LNCAP (cell line): ENCODE results near the gene KIF1B.

Experiments used
- TF ChIP-seq, protein P1 (sequence below): fragments of 450-650 bp; IDR thresholded peaks from 2 replicates; pipeline ENCODE4 v1.5.1; 2017; ENCODE audit warnings: mild to moderate bottlenecking

The KIF1B gene

DNA sequence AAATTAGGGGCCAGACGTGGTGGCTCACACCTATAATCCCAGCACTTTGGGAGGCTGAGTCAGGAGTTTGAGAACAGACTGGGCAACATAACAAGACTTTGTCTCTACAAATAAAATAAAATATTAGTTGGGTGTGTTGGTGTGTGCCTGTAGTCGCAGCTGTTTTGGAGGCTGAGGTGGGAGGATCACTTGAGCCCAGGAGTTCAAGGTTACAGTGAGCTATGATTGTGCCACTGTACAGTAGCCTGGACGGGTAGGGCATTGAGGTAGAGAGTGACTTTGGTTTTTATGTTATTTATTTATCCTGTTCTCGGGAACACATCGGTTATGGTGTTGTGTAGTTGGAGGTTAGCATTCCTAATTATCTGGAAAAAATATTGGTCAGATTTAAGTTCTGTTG, 19.5 kb downstream of the KIF1B start:
- TF ChIP-seq, protein P1, sequence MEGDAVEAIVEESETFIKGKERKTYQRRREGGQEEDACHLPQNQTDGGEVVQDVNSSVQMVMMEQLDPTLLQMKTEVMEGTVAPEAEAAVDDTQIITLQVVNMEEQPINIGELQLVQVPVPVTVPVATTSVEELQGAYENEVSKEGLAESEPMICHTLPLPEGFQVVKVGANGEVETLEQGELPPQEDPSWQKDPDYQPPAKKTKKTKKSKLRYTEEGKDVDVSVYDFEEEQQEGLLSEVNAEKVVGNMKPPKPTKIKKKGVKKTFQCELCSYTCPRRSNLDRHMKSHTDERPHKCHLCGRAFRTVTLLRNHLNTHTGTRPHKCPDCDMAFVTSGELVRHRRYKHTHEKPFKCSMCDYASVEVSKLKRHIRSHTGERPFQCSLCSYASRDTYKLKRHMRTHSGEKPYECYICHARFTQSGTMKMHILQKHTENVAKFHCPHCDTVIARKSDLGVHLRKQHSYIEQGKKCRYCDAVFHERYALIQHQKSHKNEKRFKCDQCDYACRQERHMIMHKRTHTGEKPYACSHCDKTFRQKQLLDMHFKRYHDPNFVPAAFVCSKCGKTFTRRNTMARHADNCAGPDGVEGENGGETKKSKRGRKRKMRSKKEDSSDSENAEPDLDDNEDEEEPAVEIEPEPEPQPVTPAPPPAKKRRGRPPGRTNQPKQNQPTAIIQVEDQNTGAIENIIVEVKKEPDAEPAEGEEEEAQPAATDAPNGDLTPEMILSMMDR, result no peak

DNA sequence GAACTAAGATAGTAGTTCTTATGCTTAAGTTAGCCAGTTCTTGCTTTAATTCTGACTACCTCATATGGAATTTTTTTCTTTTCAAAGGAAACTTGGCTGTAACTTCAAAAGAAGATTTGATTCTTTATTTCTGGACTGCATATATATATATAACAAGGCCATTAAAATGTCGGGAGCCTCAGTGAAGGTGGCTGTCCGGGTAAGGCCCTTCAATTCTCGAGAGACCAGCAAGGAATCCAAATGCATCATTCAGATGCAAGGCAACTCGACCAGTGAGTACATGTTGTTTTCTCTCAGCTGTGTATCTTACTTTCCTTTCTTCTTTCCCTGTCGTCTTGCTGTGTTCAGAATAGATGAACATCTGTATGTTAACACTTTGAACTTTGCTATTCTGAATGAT, 21.8 kb downstream of the KIF1B start:
- TF ChIP-seq, protein P1, result no peak

DNA sequence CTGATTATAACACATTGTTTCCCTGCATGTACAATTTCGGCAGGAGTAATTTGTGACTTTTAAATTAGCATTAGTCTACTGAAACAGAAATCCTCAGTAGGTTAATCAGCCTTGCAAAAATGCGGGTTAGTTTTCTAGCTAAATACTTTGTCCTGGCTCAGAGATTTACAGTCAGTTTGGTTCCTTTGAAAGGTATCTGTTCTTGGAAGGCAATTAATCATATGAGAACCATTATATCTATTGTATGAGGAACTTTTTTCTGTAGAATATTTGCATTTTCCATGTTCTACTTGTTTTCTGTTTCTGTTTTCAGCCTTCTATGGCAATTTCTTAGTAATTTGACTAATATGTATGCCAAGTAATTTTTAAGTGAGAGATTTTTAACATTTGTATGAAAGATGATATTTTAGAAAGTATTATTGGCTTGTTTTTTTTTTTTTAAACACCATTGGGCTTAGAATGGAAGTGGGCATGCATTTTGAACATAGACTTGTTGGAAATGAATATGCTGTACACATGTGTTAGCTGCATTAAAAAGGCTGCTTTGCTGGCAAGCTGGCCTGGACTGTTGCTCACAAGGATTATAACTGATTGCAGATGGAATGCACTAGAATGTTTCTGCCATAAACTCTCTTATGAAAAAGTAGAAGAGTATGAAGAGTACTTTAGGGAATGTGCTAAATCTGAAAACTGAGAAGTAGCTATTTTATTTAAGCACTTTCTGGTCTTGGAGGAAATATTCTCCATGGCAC, 26.2 kb downstream of the KIF1B start:
- TF ChIP-seq, protein P1, result no peak

DNA sequence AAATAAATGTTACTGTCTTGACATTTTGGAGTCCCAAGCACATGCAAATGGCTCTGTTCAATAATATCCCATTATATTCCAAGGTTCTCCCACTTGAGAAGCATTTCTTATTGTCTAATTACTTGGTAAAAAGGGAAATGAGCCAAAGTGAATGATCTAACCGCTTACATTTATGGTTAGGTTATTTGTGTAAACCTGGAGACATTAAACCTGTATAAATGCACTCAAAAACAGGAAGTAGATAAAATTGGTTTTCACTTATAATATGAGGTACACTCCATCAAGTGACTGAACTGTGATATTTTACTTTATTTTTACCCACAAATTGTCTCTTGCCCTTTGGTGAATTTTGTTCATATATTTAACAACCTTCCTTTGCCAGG, 26.8 kb downstream of the KIF1B start:
- TF ChIP-seq, protein P1, result no peak

DNA sequence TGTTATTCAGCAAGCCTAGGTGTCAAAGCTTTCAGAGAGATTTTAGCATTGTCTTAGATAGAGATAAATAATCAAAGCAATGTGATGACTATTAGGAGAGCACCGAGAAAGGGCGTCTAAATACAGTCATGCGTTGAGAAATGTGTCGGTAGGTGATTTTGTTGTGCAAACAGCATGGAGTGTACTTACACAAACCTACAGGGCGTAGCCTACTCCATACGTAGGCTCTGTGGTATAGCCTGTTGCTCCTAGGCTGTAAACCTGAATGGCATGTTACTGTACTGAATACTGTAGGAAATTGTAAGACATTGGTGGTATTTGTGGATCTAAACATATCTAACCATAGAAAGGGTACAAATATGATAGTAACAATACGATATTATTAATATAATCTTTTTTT, 31.8 kb downstream of the KIF1B start:
- TF ChIP-seq, protein P1, result no peak

DNA sequence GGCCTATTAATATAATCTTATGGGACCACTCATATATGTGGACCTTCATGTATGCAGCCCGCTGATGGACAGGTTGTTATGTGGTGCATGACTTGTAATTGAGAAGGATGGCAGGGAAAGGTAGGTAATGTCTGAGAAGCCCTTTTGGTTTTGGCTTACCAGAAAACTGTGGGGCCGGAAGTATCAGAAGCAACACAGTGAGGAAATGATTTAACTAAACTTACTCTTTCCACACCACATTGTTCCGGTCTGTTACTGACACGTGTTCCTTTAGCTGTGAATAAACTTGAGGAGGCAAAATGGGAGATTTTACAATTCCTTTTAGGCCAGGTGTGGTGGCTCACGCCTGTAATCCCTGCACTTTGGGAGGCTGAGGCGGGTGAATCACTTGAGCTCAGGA, 32.4 kb downstream of the KIF1B start:
- TF ChIP-seq, protein P1, result no peak

DNA sequence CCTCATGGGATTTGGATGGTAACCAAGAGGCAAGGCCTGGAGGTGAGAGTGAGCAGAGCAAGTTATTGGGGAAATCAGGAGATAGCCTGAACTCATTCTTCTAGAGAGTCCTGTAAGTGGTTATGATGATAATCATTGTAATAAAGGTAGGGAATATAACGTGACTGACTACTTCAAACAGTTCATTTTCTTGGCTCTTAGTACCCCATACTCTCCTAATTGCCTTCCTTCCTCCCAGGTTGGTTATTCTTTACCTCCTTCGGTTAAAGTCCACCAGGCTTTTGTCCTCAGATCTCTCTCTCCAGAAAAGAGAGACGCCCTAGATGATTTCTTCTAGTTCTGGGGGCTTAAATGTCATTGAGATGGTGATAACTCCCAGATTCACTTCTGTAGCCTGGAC, 35.3 kb downstream of the KIF1B start:
- TF ChIP-seq, protein P1, result no peak
